Liver (tissue), 9 donors: Measurements from ENCODE around the gene PRKD3. TPM values are rescaled to one million over a fixed set of nuclear protein-coding genes. Genes with fewer than 3 reads are reported as not detected.

Experiments used
- DNase-seq: peaks from one replicate; pipeline ENCODE4 v3.0.0-alpha.2; 2017; ENCODE audit warnings: low spot score
- H3K27ac ChIP-seq, 2 donors: one replicate each; pipeline ENCODE4 v1.7.0; 2013; ENCODE audit warnings: inconsistent platforms in 2 of 2, low read length in 2 of 2, control low read depth in 1 of 2, low read depth in 1 of 2, mild to moderate bottlenecking in 1 of 2
- H3K27me3 ChIP-seq, 4 donors: one replicate each; pipeline versions ENCODE4 v1.6.1 to v1.7.0; 2013; ENCODE audit warnings: low read length in 3 of 4, inconsistent platforms in 1 of 4, mild to moderate bottlenecking in 1 of 4, moderate library complexity in 1 of 4; ENCODE audit not compliant: control insufficient read depth in 4 of 4, insufficient read depth in 4 of 4
- H3K36me3 ChIP-seq, 4 donors: one replicate each; pipeline versions ENCODE4 v1.6.1 to v1.7.0; 2013; ENCODE audit warnings: low read length in 3 of 4, mild to moderate bottlenecking in 3 of 4, low read depth in 1 of 4, moderate library complexity in 1 of 4; ENCODE audit not compliant: control insufficient read depth in 4 of 4, insufficient read depth in 3 of 4
- H3K4me1 ChIP-seq, 4 donors: one replicate each; pipeline versions ENCODE4 v1.6.1 to v1.7.0; 2013; ENCODE audit warnings: low read length in 3 of 4, mild to moderate bottlenecking in 3 of 4, moderate library complexity in 1 of 4; ENCODE audit not compliant: control insufficient read depth in 4 of 4, insufficient read depth in 4 of 4
- H3K4me3 ChIP-seq, 3 donors: one replicate each; pipeline versions ENCODE4 v1.6.1 to v1.7.0; 2013; ENCODE audit warnings: low read length in 3 of 3, control low read depth in 1 of 3, low read depth in 1 of 3, mild to moderate bottlenecking in 1 of 3
- H3K9ac ChIP-seq, 2 donors: one replicate each; pipeline ENCODE4 v1.7.0; 2013; ENCODE audit warnings: low read length in 2 of 2, mild to moderate bottlenecking in 2 of 2, moderate library complexity in 2 of 2, control low read depth in 1 of 2, low read depth in 1 of 2
- H3K9me3 ChIP-seq, 4 donors: one replicate each; pipeline versions ENCODE4 v1.6.1 to v1.7.0; 2013; ENCODE audit warnings: low read length in 3 of 4; ENCODE audit not compliant: control insufficient read depth in 4 of 4
- CTCF ChIP-seq: fragments of 150-350 bp; IDR thresholded peaks from 2 replicates; pipeline ENCODE4 v1.5.1; 2017; ENCODE audit warnings: improper control_type of control experiment, low read depth, low read length; ENCODE audit not compliant: missing input control
- EGR1 ChIP-seq, 2 donors: IDR thresholded peaks; 2 replicates each; pipeline ENCODE4 v1.6.1; 2016 to 2018; ENCODE audit warnings: antibody characterized with exemption in 2 of 2, low read depth in 2 of 2
- FOXA2 ChIP-seq: IDR thresholded peaks from 2 replicates; pipeline ENCODE4 v1.6.1; 2016; ENCODE audit warnings: antibody characterized with exemption
- GABPA ChIP-seq, 2 donors: IDR thresholded peaks in 1 of 2; conservative IDR thresholded peaks in 1 of 2; 2 replicates each; pipeline ENCODE4 v1.6.1; 2016; ENCODE audit warnings: antibody characterized with exemption in 2 of 2, mild to moderate bottlenecking in 1 of 2, moderate library complexity in 1 of 2
- HNF4A ChIP-seq, 2 donors: conservative IDR thresholded peaks; 2 replicates each; pipeline ENCODE4 v1.6.1; 2016; ENCODE audit warnings: antibody characterized with exemption in 2 of 2, mild to moderate bottlenecking in 2 of 2
- HNF4G ChIP-seq: IDR thresholded peaks from 2 replicates; pipeline ENCODE4 v1.6.1; 2016; ENCODE audit warnings: antibody characterized with exemption
- JUND ChIP-seq, 2 donors: IDR thresholded peaks; 2 replicates each; pipeline ENCODE4 v1.6.1; 2016; ENCODE audit warnings: antibody characterized with exemption in 2 of 2
- MAX ChIP-seq: IDR thresholded peaks from 2 replicates; pipeline ENCODE4 v1.6.1; 2016; ENCODE audit warnings: antibody characterized with exemption
- NR2F2 ChIP-seq: IDR thresholded peaks from 2 replicates; pipeline ENCODE4 v1.6.1; 2016; ENCODE audit warnings: antibody characterized with exemption
- RAD21 ChIP-seq, 2 donors: IDR thresholded peaks; 2 replicates each; pipeline ENCODE4 v1.6.1; 2016; ENCODE audit warnings: antibody characterized with exemption in 2 of 2, mild to moderate bottlenecking in 2 of 2
- RXRA ChIP-seq, 2 donors: IDR thresholded peaks; 2 replicates each; pipeline ENCODE4 v1.6.1; 2017 to 2018; ENCODE audit warnings: antibody characterized with exemption in 2 of 2, mild to moderate bottlenecking in 1 of 2
- SP1 ChIP-seq: IDR thresholded peaks from 2 replicates; pipeline ENCODE4 v1.6.1; 2018; ENCODE audit warnings: antibody characterized with exemption, mild to moderate bottlenecking
- TAF1 ChIP-seq: conservative IDR thresholded peaks from 2 replicates; pipeline ENCODE4 v1.6.1; 2016; ENCODE audit warnings: antibody characterized with exemption, mild to moderate bottlenecking
- YY1 ChIP-seq: IDR thresholded peaks from 2 replicates; pipeline ENCODE4 v1.6.1; 2016; ENCODE audit warnings: antibody characterized with exemption, mild to moderate bottlenecking
- ZBTB33 ChIP-seq: IDR thresholded peaks from 2 replicates; pipeline ENCODE4 v1.6.1; 2016; ENCODE audit warnings: antibody characterized with exemption
- WGBS: extraction: QIAGEN DNeasy Blood & Tissue Kit; methylation state at CpG from one replicate; pipeline ENCODE4 v1.1.7; 2013; 5-methylcytosine and 5-hydroxymethylcytosine counted together
- polyA plus RNA-seq, 2 donors: library from polyadenylated mRNA; stranded (reverse) in 1 of 2; unstranded in 1 of 2; fragments of 200-250 nt in 1 of 2; fragments of >200 nt in 1 of 2; fragmentation: Nextera tagmentation in 1 of 2; extraction: Ambion mirVana in 1 of 2; gene quantifications; one replicate each; pipeline versions ENCODE4 v1.2.1 to v1.2.3, GENCODE V29; 2013 to 2015
- total RNA-seq, 2 donors: library from RNA; depleted of rRNA; stranded (reverse); fragments of >200 nt; gene quantifications; one replicate each; pipeline ENCODE4 v1.2.3, GENCODE V29; 2014
- TF ChIP-seq, protein P1 (sequence below): IDR thresholded peaks from 2 replicates; pipeline ENCODE4 v1.6.1; 2016; ENCODE audit warnings: antibody characterized with exemption, mild to moderate bottlenecking
- TF ChIP-seq, protein P2 (sequence below): IDR thresholded peaks from 2 replicates; pipeline ENCODE4 v1.6.1; 2016; ENCODE audit warnings: antibody characterized with exemption
- donor health status: healthy.
- donor health status: healthy.
- donor health status: healthy.
- donor health status: healthy.
- donor health status: healthy.

The PRKD3 gene
- total and polyA plus RNA-seq, 4 donors = 4.4 to 19.7 (median 8.1) TPM

DNA sequence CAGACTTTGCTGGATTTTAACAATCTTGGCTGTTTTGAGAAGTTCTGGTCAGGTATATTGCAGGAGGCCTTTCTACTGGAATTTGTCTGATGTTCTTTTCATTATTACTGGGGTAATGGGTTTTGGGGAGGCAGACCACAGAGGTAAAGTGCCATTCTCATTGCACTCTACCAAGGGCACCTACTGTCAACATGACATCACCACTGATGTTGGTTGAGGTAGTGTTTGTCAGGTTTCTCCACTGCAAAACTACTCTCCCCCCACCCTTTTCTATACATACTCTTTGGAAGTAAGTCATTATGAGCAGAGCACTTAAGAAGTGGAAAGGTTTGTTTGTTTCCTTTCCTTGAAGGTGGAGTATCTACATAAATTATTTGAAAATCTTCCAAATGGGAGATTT, 27.0 kb downstream of the PRKD3 start:
- H3K36me3 ChIP-seq = no peaks in the 10 kb centered on the region
- H3K27me3 ChIP-seq = no peaks in the 10 kb centered on the region
- H3K9me3 ChIP-seq = no peaks in the 10 kb centered on the region
- H3K27ac ChIP-seq = no peak overlapping the region
- TF ChIP-seq SP1 (no peak), RAD21 (IDR thresholded peaks at IDR 0.05) (no peak), GABPA (IDR thresholded peaks at IDR 0.05 in 1 of 2, conservative IDR thresholded peaks at IDR 0.05 in 1 of 2) (no peak), EGR1 (IDR thresholded peaks at IDR 0.05; ENCODE audit: low read depth in 2 of 2) (no peak), RXRA (IDR thresholded peaks at IDR 0.05) (no peak), HNF4G (no peak), MAX (no peak), CTCF (no peak), YY1 (no peak), HNF4A (conservative IDR thresholded peaks at IDR 0.05) (no peak), TAF1 (no peak), NR2F2 (no peak), FOXA2 (no peak), JUND (IDR thresholded peaks at IDR 0.05) (no peak)
- TF ChIP-seq, protein P1, sequence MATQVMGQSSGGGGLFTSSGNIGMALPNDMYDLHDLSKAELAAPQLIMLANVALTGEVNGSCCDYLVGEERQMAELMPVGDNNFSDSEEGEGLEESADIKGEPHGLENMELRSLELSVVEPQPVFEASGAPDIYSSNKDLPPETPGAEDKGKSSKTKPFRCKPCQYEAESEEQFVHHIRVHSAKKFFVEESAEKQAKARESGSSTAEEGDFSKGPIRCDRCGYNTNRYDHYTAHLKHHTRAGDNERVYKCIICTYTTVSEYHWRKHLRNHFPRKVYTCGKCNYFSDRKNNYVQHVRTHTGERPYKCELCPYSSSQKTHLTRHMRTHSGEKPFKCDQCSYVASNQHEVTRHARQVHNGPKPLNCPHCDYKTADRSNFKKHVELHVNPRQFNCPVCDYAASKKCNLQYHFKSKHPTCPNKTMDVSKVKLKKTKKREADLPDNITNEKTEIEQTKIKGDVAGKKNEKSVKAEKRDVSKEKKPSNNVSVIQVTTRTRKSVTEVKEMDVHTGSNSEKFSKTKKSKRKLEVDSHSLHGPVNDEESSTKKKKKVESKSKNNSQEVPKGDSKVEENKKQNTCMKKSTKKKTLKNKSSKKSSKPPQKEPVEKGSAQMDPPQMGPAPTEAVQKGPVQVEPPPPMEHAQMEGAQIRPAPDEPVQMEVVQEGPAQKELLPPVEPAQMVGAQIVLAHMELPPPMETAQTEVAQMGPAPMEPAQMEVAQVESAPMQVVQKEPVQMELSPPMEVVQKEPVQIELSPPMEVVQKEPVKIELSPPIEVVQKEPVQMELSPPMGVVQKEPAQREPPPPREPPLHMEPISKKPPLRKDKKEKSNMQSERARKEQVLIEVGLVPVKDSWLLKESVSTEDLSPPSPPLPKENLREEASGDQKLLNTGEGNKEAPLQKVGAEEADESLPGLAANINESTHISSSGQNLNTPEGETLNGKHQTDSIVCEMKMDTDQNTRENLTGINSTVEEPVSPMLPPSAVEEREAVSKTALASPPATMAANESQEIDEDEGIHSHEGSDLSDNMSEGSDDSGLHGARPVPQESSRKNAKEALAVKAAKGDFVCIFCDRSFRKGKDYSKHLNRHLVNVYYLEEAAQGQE = no peak
- TF ChIP-seq, protein P2, sequence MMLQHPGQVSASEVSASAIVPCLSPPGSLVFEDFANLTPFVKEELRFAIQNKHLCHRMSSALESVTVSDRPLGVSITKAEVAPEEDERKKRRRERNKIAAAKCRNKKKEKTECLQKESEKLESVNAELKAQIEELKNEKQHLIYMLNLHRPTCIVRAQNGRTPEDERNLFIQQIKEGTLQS = no peak
- H3K4me1 ChIP-seq = no peaks in the 10 kb centered on the region
- no peak overlapping the region for H3K9ac ChIP-seq
- DNase-seq = no peak
- H3K4me3 ChIP-seq = no peak overlapping the region

- Histone ChIP-seq H3K27ac (no peak overlapping the region), H3K4me1 (no peaks in the 10 kb centered on the region), H3K9me3 (no peaks in the 10 kb centered on the region), H3K9ac (no peak overlapping the region), H3K4me3 (no peak overlapping the region), H3K36me3 (peaks cover 0 to 5% (median 4%) of the 10 kb centered on the region in 4 donors), H3K27me3 (no peaks in the 10 kb centered on the region)
- 84% methylated on average over 1 of the region's 1 CpG for WGBS
- no peak for DNase-seq
- no peak for TF ChIP-seq CTCF
- no peak for TF ChIP-seq HNF4G
- TF ChIP-seq RAD21 (IDR thresholded peaks at IDR 0.05) = no peak
- no peak for TF ChIP-seq GABPA (IDR thresholded peaks at IDR 0.05 in 1 of 2, conservative IDR thresholded peaks at IDR 0.05 in 1 of 2)
- no peak for TF ChIP-seq HNF4A (conservative IDR thresholded peaks at IDR 0.05)
- no peak for TF ChIP-seq SP1
- no peak for TF ChIP-seq NR2F2
- no peak for TF ChIP-seq JUND (IDR thresholded peaks at IDR 0.05)
- no peak for TF ChIP-seq RXRA (IDR thresholded peaks at IDR 0.05)
- TF ChIP-seq FOXA2 = no peak
- no peak for TF ChIP-seq TAF1
- no peak for TF ChIP-seq MAX
- no peak for TF ChIP-seq YY1
- no peak for TF ChIP-seq EGR1 (IDR thresholded peaks at IDR 0.05; ENCODE audit: low read depth in 2 of 2)
- TF ChIP-seq ZBTB33 = no peak
- TF ChIP-seq, protein P2 = no peak
Observed at GRCh38 chr2:37295469-37296073, 29.1 kb downstream of the PRKD3 start.
